Measurements from ENCODE around the gene KRTAP19-6. TPM values are rescaled to one million over a fixed set of nuclear protein-coding genes. Genes with fewer than 3 reads are reported as not detected.
"Not testable (repeated sequence)": the region's sequence is repeated elsewhere in the genome, so short reads cannot be mapped to it uniquely, and the experiment has no call there.

KRTAP19-6 gene
- total RNA-seq, 1 experiment from 2014 or later, result not detected

- Histone ChIP-seq H3K79me2 (ENCODE audit: low read length) (no peaks in the 10 kb centered on the region), H4K20me1 (ENCODE audit: insufficient read depth, low read depth, low read length) (no peaks in the 10 kb centered on the region), H2AFZ (ENCODE audit: low read length) (no peak overlapping the region), H3K9me2 (replicated peaks; ENCODE audit: insufficient read depth, low read length) (no peaks in the 10 kb centered on the region; the same call in 1 of the 2 replicates), H3K36me3 (ENCODE audit: insufficient read depth, low read length) (no peaks in the 10 kb centered on the region), H3K4me2 (ENCODE audit: low read depth, low read length, poor library complexity, severe bottlenecking) (no peak overlapping the region), H3K4me3 (ENCODE audit: low read length) (no peak overlapping the region), H3K4me1 (ENCODE audit: low read length) (no peaks in the 10 kb centered on the region), H3K27me3 (ENCODE audit: low read length) (no peaks in the 10 kb centered on the region), H3K9me3 (ENCODE audit: low read length) (peaks cover 14% of the 10 kb centered on the region; the same call in 1 of the 2 replicates), H3K9ac (ENCODE audit: low read length) (no peak overlapping the region), H3K27ac (ENCODE audit: low read length) (no peak overlapping the region)
- no peak for DNase-seq
Observed at GRCh38 chr21:30563072-30563471, 21.4 kb upstream of the KRTAP19-6 start.

GRCh38 chr21:30561957-30562356 is 20.3 kb upstream of the KRTAP19-6 start:
- no peak overlapping the region for H3K4me3 ChIP-seq (ENCODE audit: low read length)
- no peaks in the 10 kb centered on the region for H3K36me3 ChIP-seq (ENCODE audit: insufficient read depth, low read length)

GRCh38 chr21:30561264-30561895 is 19.7 kb upstream of the KRTAP19-6 start, which contains the start of gene KRTAP19-7:
Gene KRTAP19-7 (minus strand): TSS chr21:30561314. CDS start chr21:30561289, 25 bp downstream.
- Histone ChIP-seq H3K4me3 (ENCODE audit: low read length) (no peak within 1 kb of the TSS), H3K9me3 (ENCODE audit: low read length) (peaks cover 14% of the 10 kb centered on the region; the same call in 1 of the 2 replicates), H3K9me2 (replicated peaks; ENCODE audit: insufficient read depth, low read length) (no peaks in the 10 kb centered on the region), H2AFZ (ENCODE audit: low read length) (no peak within 1 kb of the TSS), H3K4me1 (ENCODE audit: low read length) (no peaks in the 10 kb centered on the region), H3K27ac (ENCODE audit: low read length) (no peak within 1 kb of the TSS), H3K36me3 (ENCODE audit: insufficient read depth, low read length) (no peaks in the 10 kb centered on the region), H3K9ac (ENCODE audit: low read length) (no peak within 1 kb of the TSS), H4K20me1 (ENCODE audit: insufficient read depth, low read depth, low read length) (no peaks in the 10 kb centered on the region), H3K4me2 (ENCODE audit: low read depth, low read length, poor library complexity, severe bottlenecking) (no peak within 1 kb of the TSS), H3K27me3 (ENCODE audit: low read length) (no peaks in the 10 kb centered on the region), H3K79me2 (ENCODE audit: low read length) (no peaks in the 10 kb centered on the region)
- DNase-seq, result no peak

More at GRCh38 chr21:30561957-30562356, 20.3 kb upstream of the KRTAP19-6 start:
- H3K4me2 ChIP-seq (ENCODE audit: low read depth, low read length, poor library complexity, severe bottlenecking), result no peak overlapping the region
- H3K9ac ChIP-seq (ENCODE audit: low read length), result no peak overlapping the region
- no peak overlapping the region for H3K27ac ChIP-seq (ENCODE audit: low read length)
- DNase-seq, result no peak
- no peaks in the 10 kb centered on the region for H3K4me1 ChIP-seq (ENCODE audit: low read length)
- H3K27me3 ChIP-seq (ENCODE audit: low read length), result no peaks in the 10 kb centered on the region
- no peak overlapping the region for H2AFZ ChIP-seq (ENCODE audit: low read length)
- peaks cover 14% of the 10 kb centered on the region; the same call in 1 of the 2 replicates for H3K9me3 ChIP-seq (ENCODE audit: low read length)
- no peaks in the 10 kb centered on the region for H4K20me1 ChIP-seq (ENCODE audit: insufficient read depth, low read depth, low read length)
- H3K9me2 ChIP-seq (replicated peaks; ENCODE audit: insufficient read depth, low read length), result no peaks in the 10 kb centered on the region
- H3K79me2 ChIP-seq (ENCODE audit: low read length), result no peaks in the 10 kb centered on the region

GRCh38 chr21:30555095-30555494 is 13.4 kb upstream of the KRTAP19-6 start:
- Histone ChIP-seq H4K20me1 (ENCODE audit: insufficient read depth, low read depth, low read length) (no peaks in the 10 kb centered on the region), H2AFZ (ENCODE audit: low read length) (no peak overlapping the region), H3K9me2 (replicated peaks; ENCODE audit: insufficient read depth, low read length) (no peaks in the 10 kb centered on the region), H3K4me1 (ENCODE audit: low read length) (no peaks in the 10 kb centered on the region), H3K4me2 (ENCODE audit: low read depth, low read length, poor library complexity, severe bottlenecking) (no peak overlapping the region), H3K27ac (ENCODE audit: low read length) (no peak overlapping the region), H3K9ac (ENCODE audit: low read length) (no peak overlapping the region), H3K4me3 (ENCODE audit: low read length) (no peak overlapping the region), H3K9me3 (ENCODE audit: low read length) (peaks cover 11% of the 10 kb centered on the region; the same call in 1 of the 2 replicates), H3K36me3 (ENCODE audit: insufficient read depth, low read length) (no peaks in the 10 kb centered on the region), H3K79me2 (ENCODE audit: low read length) (no peaks in the 10 kb centered on the region), H3K27me3 (ENCODE audit: low read length) (no peaks in the 10 kb centered on the region)
- DNase-seq, result no peak

GRCh38 chr21:30552782-30553181 is 11.1 kb upstream of the KRTAP19-6 start:
- Histone ChIP-seq H3K27me3 (ENCODE audit: low read length) (no peaks in the 10 kb centered on the region), H3K9me2 (replicated peaks; ENCODE audit: insufficient read depth, low read length) (no peaks in the 10 kb centered on the region), H3K79me2 (ENCODE audit: low read length) (no peaks in the 10 kb centered on the region), H2AFZ (ENCODE audit: low read length) (no peak overlapping the region), H4K20me1 (ENCODE audit: insufficient read depth, low read depth, low read length) (no peaks in the 10 kb centered on the region), H3K4me1 (ENCODE audit: low read length) (no peaks in the 10 kb centered on the region), H3K36me3 (ENCODE audit: insufficient read depth, low read length) (no peaks in the 10 kb centered on the region), H3K9me3 (ENCODE audit: low read length) (peaks cover 7% of the 10 kb centered on the region; the same call in 1 of the 2 replicates), H3K4me3 (ENCODE audit: low read length) (no peak overlapping the region), H3K27ac (ENCODE audit: low read length) (no peak overlapping the region), H3K9ac (ENCODE audit: low read length) (no peak overlapping the region), H3K4me2 (ENCODE audit: low read depth, low read length, poor library complexity, severe bottlenecking) (no peak overlapping the region)
- DNase-seq, result no peak

- Histone ChIP-seq H3K27me3 (ENCODE audit: low read length) (no peaks in the 10 kb centered on the region), H3K9me3 (ENCODE audit: low read length) (peaks cover 18% of the 10 kb centered on the region), H3K27ac (ENCODE audit: low read length) (no peak overlapping the region), H3K4me2 (ENCODE audit: low read depth, low read length, poor library complexity, severe bottlenecking) (no peak overlapping the region), H3K9ac (ENCODE audit: low read length) (no peak overlapping the region), H4K20me1 (ENCODE audit: insufficient read depth, low read depth, low read length) (no peaks in the 10 kb centered on the region), H3K9me2 (replicated peaks; ENCODE audit: insufficient read depth, low read length) (no peaks in the 10 kb centered on the region), H3K36me3 (ENCODE audit: insufficient read depth, low read length) (no peaks in the 10 kb centered on the region), H2AFZ (ENCODE audit: low read length) (no peak overlapping the region), H3K79me2 (ENCODE audit: low read length) (no peaks in the 10 kb centered on the region), H3K4me1 (ENCODE audit: low read length) (no peaks in the 10 kb centered on the region), H3K4me3 (ENCODE audit: low read length) (no peak overlapping the region)
- no peak for DNase-seq
Observed at GRCh38 chr21:30518876-30519275, 22.8 kb downstream of the KRTAP19-6 start.

- no peak overlapping the region for H3K9ac ChIP-seq (ENCODE audit: low read length)
- H3K9me2 ChIP-seq (replicated peaks; ENCODE audit: insufficient read depth, low read length), result no peaks in the 10 kb centered on the region
- DNase-seq, result no peak
- H3K9me3 ChIP-seq (ENCODE audit: low read length), result peaks cover 5% of the 10 kb centered on the region; the same call in 1 of the 2 replicates
- H2AFZ ChIP-seq (ENCODE audit: low read length), result no peak overlapping the region
- H4K20me1 ChIP-seq (ENCODE audit: insufficient read depth, low read depth, low read length), result no peaks in the 10 kb centered on the region
- no peak overlapping the region for H3K4me3 ChIP-seq (ENCODE audit: low read length)
- H3K4me2 ChIP-seq (ENCODE audit: low read depth, low read length, poor library complexity, severe bottlenecking), result no peak overlapping the region
- no peaks in the 10 kb centered on the region for H3K79me2 ChIP-seq (ENCODE audit: low read length)
- no peaks in the 10 kb centered on the region for H3K4me1 ChIP-seq (ENCODE audit: low read length)
- no peak overlapping the region for H3K27ac ChIP-seq (ENCODE audit: low read length)
- no peaks in the 10 kb centered on the region for H3K36me3 ChIP-seq (ENCODE audit: insufficient read depth, low read length)
- H3K27me3 ChIP-seq (ENCODE audit: low read length), result no peaks in the 10 kb centered on the region
Observed at GRCh38 chr21:30515681-30516080, 26.0 kb downstream of the KRTAP19-6 start.

GRCh38 chr21:30505621-30506205 is 36.0 kb downstream of the KRTAP19-6 start:
- H3K4me3 ChIP-seq (ENCODE audit: low read length); H3K9me3 ChIP-seq (ENCODE audit: low read length); H4K20me1 ChIP-seq (ENCODE audit: insufficient read depth, low read depth, low read length); H3K9me2 ChIP-seq (replicated peaks; ENCODE audit: insufficient read depth, low read length); H3K4me2 ChIP-seq (ENCODE audit: low read depth, low read length, poor library complexity, severe bottlenecking); H3K27me3 ChIP-seq (ENCODE audit: low read length); H3K79me2 ChIP-seq (ENCODE audit: low read length); H2AFZ ChIP-seq (ENCODE audit: low read length); H3K36me3 ChIP-seq (ENCODE audit: insufficient read depth, low read length); H3K9ac ChIP-seq (ENCODE audit: low read length); H3K27ac ChIP-seq (ENCODE audit: low read length); H3K4me1 ChIP-seq (ENCODE audit: low read length): not testable (repeated sequence)
- peak; percentile 53 for DNase-seq

Data from Karpas-422 (cell line).